HepG2 (cell line): ENCODE results near the gene TWNK. TPM values are rescaled to one million over a fixed set of nuclear protein-coding genes. Genes with fewer than 3 reads are reported as not detected.

ENCODE experiments used
- AKNA ChIP-seq: sonication (generic); formaldehyde crosslinking; IDR thresholded peaks from 2 replicates; pipeline ENCODE4 v1.4.0; 2020; ENCODE audit warnings: missing genetic modification reagents, borderline replicate concordance
- FLYWCH1 ChIP-seq: sonication (generic); formaldehyde crosslinking; IDR thresholded peaks from 2 replicates; pipeline ENCODE4 v1.8.1; 2023; ENCODE audit warnings: mild to moderate bottlenecking, missing genetic modification reagents
- KAT7 ChIP-seq: IDR thresholded peaks from 2 replicates; pipeline ENCODE4 v1.6.1; 2018; ENCODE audit warnings: borderline replicate concordance, missing compliant biosample characterization
- KDM6A ChIP-seq: IDR thresholded peaks from 2 replicates; pipeline ENCODE4 v1.6.1; 2016; ENCODE audit warnings: low read depth
- NCOA2 ChIP-seq: sonication (generic); formaldehyde crosslinking; IDR thresholded peaks from 2 replicates; pipeline ENCODE4 v1.8.0; 2022; ENCODE audit warnings: inconsistent platforms
- ZBTB42 ChIP-seq: sonication (generic); formaldehyde crosslinking; IDR thresholded peaks from 2 replicates; pipeline ENCODE4 v1.5.0; 2020; ENCODE audit warnings: mild to moderate bottlenecking, missing genetic modification reagents
- ZIK1 ChIP-seq: sonication (generic); formaldehyde crosslinking; IDR thresholded peaks from 2 replicates; pipeline ENCODE4 v1.5.0; 2020; ENCODE audit warnings: mild to moderate bottlenecking, low read depth, missing genetic modification reagents, borderline replicate concordance
- ZNF484 ChIP-seq: sonication (generic); formaldehyde crosslinking; IDR thresholded peaks from 2 replicates; pipeline ENCODE4 v1.5.1; 2020; ENCODE audit warnings: mild to moderate bottlenecking, low read depth, missing genetic modification reagents, borderline replicate concordance
- ZNF563 ChIP-seq: sonication (generic); formaldehyde crosslinking; IDR thresholded peaks from 2 replicates; pipeline ENCODE4 v1.8.0; 2022; ENCODE audit warnings: mild to moderate bottlenecking, moderate library complexity, missing genetic modification reagents
- ZNF605 ChIP-seq: sonication (generic); formaldehyde crosslinking; IDR thresholded peaks from 2 replicates; pipeline ENCODE4 v1.8.0; 2022; ENCODE audit warnings: mild to moderate bottlenecking, missing genetic modification reagents
- polyA plus RNA-seq, 8 experiments: library from polyadenylated mRNA; depleted of rRNA in 3 of 8; stranded (reverse) in 7 of 8; unstranded in 1 of 8; fragments of >200 nt; fragmentation: Illumina TruSeq in 4 of 8; extraction: Trizol in 4 of 8; gene quantifications; 2 replicates each; pipeline versions ENCODE4 v1.2.1 to v1.2.3, GENCODE V29; 2011 to 2016; ENCODE audit warnings: low read depth in 4 of 8, missing spikeins in 1 of 8, mixed read lengths in 1 of 8; ENCODE audit not compliant: insufficient read depth in 1 of 8
- total RNA-seq, 5 experiments: library from RNA; depleted of rRNA; stranded (reverse); fragments of >200 nt; fragmentation: Illumina TruSeq; extraction: Trizol; gene quantifications; 2 replicates each; pipeline ENCODE4 v1.2.3, GENCODE V29; 2016; ENCODE audit warnings: low read depth in 1 of 5
- TF ChIP-seq, protein P1 (sequence below): sonication (generic); formaldehyde crosslinking; IDR thresholded peaks from 2 replicates; pipeline ENCODE4 v1.4.0; 2020; ENCODE audit warnings: missing genetic modification reagents, low read depth, mild to moderate bottlenecking, borderline replicate concordance

TWNK gene
- total and polyA plus RNA-seq, 2 of the 13 experiments (the other 11 are each of a cell fraction or from before 2014, with no cell fraction given), result 10.7 to 16.5 TPM

- TF ChIP-seq AKNA, result no peak
- TF ChIP-seq KAT7 (CRISPR knock-in tag), result 0 out of 2 replicates have a peak, but pooled peaks have one; percentile 28
- TF ChIP-seq KDM6A (CRISPR knock-in tag), result no peak
- 0 out of 2 replicates have a peak, but pooled peaks have one; percentile 8 for TF ChIP-seq ZIK1 (CRISPR knock-in tag)
- no peak for TF ChIP-seq NCOA2 (CRISPR knock-in tag)
- no peak for TF ChIP-seq ZNF605 (CRISPR knock-in tag)
- no peak for TF ChIP-seq ZNF484 (CRISPR knock-in tag)
- TF ChIP-seq, protein P1, sequence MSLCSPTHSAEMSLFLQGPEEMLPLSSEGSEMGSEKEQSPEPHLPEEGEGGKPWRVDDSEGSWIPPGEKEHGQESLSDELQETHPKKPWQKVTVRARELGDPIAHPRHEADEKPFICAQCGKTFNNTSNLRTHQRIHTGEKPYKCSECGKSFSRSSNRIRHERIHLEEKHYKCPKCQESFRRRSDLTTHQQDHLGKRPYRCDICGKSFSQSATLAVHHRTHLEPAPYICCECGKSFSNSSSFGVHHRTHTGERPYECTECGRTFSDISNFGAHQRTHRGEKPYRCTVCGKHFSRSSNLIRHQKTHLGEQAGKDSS (CRISPR knock-in tag), result no peak
- TF ChIP-seq FLYWCH1 (CRISPR knock-in tag), result no peak
- TF ChIP-seq ZNF563 (CRISPR knock-in tag), result no peak
- no peak for TF ChIP-seq ZBTB42
- TF ChIP-seq, all 625 proteins: peak for 25
Measured at GRCh38 chr10:100972115-100972903, 15.0 kb upstream of the TWNK start (continued).
